COR-L47 (cell line): ENCODE results near the gene CAVIN1.
"Not testable (repeated sequence)": the region's sequence is repeated elsewhere in the genome, so short reads cannot be mapped to it uniquely, and the experiment has no call there.

Experiments
- DNase-seq: peaks from one replicate; lab custom pipeline; 2025; lab: John Stamatoyannopoulos, UW

CAVIN1 gene, protein sequence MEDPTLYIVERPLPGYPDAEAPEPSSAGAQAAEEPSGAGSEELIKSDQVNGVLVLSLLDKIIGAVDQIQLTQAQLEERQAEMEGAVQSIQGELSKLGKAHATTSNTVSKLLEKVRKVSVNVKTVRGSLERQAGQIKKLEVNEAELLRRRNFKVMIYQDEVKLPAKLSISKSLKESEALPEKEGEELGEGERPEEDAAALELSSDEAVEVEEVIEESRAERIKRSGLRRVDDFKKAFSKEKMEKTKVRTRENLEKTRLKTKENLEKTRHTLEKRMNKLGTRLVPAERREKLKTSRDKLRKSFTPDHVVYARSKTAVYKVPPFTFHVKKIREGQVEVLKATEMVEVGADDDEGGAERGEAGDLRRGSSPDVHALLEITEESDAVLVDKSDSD

GRCh38 chr17:42422958-42423712 is at the start of gene CAVIN1:
Gene CAVIN1, minus strand, starts transcription at chr17:42423256. Its CDS starts 159 bp downstream, at chr17:42423097.
- no peak for DNase-seq

- no peak for DNase-seq
These were observed 44.8 kb upstream of the CAVIN1 start for GRCh38 chr17:42467889-42468288.

DNA sequence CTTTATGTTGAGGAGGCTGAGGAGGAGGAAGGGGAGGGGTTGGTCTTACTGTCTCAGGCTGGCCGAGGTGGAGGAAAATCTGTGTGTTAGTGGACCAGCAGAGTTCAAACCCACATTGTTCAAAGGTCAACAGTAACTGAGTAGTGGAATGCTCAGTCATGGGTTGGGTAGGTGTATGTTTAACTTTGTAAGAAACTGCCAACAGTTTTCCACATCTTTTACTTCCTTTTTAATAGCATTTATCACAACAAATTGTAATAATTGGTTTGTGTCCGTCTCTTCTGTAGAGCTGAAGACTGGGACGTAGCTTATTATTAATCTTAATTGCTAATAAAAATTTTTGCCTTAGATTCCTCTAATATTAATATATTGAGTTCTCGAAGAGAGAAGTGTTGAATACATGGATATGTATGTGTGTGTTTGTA is 40.9 kb upstream of the CAVIN1 start:
- no peak for DNase-seq

- DNase-seq: no peak
These were observed 37.3 kb upstream of the CAVIN1 start for GRCh38 chr17:42460371-42460770.

GRCh38 chr17:42459801-42460281 is 36.8 kb upstream of the CAVIN1 start:
- DNase-seq: no peak

GRCh38 chr17:42459256-42459800 is 36.3 kb upstream of the CAVIN1 start:
- DNase-seq: peak; percentile 59

- DNase-seq: peak; percentile 93
These were observed 35.6 kb upstream of the CAVIN1 start, which contains the start of gene ATP6V0A1 for GRCh38 chr17:42458497-42459255. Gene ATP6V0A1, plus strand, starts transcription at chr17:42458878. Its CDS starts 2,017 bp downstream, at chr17:42460895.

DNA sequence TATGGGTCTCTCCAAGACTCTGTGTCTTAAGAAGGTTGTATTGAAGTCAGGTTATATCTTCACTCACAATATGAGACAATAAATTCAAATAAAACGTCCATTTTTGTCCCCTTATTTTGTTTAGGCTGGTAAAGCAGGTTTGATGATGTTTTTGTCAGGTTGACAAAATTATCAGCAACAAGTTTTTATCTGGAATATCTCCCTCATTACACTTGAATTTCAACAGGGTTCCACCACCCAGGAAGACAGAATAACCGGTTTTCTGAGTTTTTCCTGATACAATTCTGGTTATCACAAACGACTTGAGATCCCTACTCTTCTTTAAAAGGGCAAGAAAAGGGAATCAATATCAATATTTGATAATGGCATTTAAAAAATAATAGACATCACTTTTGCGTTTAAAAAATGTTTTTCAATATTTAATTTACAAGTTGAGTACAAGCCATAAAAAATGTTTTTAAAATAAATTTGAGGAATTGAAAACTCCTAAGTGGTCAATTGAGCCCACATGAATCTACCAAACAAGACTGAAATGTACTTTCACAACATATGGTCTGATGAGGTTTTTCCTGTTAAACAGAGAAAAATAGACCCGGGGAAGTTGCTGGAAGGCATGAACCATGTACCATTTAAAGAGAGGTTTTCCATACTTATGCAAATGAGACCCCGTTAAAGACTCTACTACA is 34.2 kb upstream of the CAVIN1 start:
- no peak for DNase-seq

DNA sequence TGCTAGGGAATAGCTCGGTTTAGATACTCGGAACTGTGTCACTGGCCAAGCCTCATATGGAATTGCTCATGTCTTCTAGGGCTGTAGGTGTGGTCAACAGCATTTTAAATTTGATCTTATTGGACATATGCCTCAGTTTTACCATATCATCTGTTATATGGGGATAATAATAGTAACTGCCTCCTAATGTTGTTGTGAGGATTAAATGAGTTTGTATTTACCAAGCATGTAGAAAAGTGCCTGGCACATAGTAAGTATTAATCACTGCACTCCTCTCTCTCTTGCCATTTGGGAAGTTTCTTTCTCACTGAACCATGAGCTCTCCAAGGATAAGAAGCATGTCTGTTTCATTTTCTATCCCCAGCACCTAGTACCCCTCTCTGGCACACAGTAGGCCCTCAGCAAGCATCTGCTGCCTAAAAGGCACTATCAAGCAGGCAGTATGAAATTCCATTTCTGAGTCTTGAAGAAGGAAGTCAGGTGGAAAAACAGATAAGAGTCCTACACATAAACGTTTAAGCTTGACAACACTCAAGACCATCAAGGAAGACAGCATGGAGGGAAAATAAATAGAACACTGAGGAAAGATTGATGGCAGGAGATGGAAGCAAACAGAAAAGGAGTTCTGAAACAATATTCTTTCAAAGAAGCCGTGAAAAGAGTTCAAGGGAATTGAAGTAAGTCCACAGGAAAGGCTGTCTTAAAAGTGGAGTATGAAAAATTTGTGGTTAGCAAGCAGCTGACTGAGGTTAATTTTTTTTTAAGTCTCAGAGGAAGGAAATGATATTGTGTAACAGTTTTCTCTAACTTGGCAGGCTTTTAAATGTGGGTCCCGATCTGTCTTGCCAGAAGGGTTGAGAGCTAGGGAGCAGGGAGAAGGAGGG is 33.4 kb upstream of the CAVIN1 start:
- DNase-seq: no peak

DNA sequence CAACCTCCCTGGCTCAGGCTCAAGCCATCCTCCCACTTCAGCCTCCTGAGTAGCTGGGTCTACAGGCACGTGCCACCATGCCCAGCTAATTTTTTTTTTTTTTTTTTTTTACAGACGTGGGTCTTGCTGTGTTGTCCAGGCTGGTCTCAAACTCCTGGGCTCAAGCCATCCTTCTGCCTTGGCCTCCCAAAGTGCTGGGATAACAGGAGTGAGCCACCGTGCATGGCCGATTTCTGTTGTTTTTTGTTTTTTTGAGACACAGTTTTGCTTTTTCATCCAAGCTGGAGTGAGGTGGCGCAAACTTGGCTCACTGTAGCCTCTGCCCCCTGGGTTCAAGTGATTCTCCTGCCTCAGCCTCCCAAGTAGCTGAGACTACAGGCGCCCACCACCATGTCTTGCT is 31.9 kb upstream of the CAVIN1 start:
- DNase-seq: not testable (repeated sequence)

GRCh38 chr17:42453439-42453838 is 30.4 kb upstream of the CAVIN1 start:
- no peak for DNase-seq

DNA sequence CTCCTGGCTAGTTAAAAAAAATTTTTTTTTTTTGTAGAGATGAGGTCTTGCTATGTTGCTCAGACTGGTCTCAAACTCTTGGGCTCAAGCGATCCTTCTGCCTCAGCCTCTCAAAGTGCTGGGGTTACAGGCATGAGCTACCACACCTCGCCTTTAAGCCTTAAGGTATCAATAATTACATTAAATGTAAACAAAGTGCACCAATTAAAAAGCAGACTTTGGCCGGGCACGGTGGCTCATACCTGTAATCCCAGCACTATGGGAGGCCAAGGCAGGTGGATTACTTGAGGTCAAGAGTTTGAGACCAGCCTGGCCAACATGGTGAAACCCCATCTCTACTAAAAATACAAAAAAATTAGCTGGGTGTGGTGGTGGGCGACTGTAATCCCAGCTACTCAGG is 28.2 kb upstream of the CAVIN1 start:
- not testable (repeated sequence) for DNase-seq

GRCh38 chr17:42449838-42450237 is 26.8 kb upstream of the CAVIN1 start:
- DNase-seq: not testable (repeated sequence)

DNA sequence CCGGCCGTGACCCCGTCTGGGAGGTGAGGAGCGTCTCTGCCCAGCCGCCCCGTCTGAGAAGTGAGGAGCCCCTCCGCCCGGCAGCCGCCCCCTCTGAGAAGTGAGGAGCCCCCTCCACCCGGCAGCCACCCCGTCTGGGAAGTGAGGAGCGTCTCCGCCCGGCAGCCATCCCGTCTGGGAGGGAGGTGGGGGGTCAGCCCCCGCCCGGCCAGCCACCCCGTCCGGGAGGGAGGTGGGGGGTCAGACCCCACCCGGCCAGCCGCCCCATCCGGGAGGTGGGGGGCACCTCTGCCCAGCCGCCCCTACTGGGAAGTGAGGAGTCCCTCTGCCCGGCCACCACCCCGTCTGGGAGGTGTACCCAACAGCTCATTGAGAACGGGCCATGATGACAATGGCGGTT is 26.1 kb upstream of the CAVIN1 start:
- DNase-seq: not testable (repeated sequence)

- no peak for DNase-seq
These were observed 19.1 kb upstream of the CAVIN1 start for GRCh38 chr17:42442196-42442565.

GRCh38 chr17:42441371-42442195 is 18.5 kb upstream of the CAVIN1 start:
- DNase-seq: no peak

DNA sequence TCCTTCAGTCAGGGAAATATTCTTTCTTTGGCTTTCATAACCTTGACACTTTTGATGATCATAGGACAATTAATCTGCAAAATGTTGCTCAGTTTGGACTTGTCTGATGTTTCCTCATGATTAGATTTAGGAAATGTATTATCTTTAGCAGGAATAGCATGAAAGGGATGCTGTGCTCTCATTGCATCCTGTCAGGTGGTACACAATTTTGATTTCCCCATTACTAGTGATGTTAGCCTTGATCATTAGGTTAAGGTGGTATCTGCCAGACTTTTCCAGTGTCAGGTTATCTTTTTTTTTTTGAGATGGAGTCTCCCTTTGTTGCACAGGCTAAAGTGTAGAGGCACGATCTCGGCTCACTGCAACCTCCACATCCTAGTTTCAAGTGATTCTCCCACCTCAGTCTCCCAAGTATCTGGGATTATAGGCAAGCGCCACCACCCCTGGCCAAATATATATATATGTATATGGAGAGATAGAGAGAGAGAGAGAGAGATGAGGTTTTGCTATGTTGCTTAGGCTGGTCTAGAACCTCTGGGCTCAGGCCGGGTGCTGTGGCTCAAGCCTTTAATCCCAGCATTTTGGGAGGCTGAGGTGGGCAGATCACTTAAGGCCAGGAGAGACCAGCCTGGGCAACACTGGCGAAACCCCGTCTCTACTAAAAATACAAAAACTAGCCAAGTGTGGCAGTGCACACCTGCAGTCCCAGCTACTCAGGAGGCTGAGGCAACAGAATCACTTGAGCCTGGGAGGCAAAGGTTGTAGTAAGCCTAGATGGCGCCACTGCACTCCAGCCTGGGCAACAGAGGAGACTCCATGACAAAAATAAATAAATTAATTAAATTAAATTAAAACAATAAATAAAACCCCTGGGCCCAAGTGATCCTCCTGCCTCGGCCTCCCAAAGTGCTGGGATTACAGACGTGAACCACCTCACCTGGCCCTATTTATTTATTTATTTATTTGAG is 15.8 kb upstream of the CAVIN1 start:
- DNase-seq: no peak

DNA sequence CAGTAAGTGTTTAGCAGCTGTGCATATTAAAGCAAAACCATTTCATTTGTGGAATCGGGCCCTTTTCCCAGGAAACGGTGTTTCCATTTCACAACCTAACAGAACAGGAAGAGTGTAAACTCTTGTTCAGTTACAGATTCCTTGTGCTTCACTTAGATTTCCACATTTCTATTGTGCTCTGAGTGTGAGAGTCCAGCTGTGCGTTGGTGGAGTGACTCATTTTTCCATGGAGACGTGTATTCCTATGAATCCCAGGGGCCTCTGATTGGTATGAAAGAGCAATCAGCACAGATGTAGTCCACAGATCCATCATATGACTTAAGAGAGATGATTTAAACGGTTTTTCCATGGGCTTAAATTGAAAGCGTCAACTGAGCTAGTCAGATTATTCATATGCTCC is 13.3 kb upstream of the CAVIN1 start:
- no peak for DNase-seq
